ENCODE data around the gene METTL8. TPM values are rescaled to one million over a fixed set of nuclear protein-coding genes. Genes with fewer than 3 reads are reported as not detected.

Gene METTL8
- total RNA-seq, 4 donors from 2014 or later = 10.6 to 13.7 (median 13.2) TPM

- no peak for DNase-seq
- H3K36me3 ChIP-seq = no peaks in the 10 kb centered on the region
- TF ChIP-seq POLR2A (IDR thresholded peaks at IDR 0.05) = no peak
- TF ChIP-seq, protein P1, sequence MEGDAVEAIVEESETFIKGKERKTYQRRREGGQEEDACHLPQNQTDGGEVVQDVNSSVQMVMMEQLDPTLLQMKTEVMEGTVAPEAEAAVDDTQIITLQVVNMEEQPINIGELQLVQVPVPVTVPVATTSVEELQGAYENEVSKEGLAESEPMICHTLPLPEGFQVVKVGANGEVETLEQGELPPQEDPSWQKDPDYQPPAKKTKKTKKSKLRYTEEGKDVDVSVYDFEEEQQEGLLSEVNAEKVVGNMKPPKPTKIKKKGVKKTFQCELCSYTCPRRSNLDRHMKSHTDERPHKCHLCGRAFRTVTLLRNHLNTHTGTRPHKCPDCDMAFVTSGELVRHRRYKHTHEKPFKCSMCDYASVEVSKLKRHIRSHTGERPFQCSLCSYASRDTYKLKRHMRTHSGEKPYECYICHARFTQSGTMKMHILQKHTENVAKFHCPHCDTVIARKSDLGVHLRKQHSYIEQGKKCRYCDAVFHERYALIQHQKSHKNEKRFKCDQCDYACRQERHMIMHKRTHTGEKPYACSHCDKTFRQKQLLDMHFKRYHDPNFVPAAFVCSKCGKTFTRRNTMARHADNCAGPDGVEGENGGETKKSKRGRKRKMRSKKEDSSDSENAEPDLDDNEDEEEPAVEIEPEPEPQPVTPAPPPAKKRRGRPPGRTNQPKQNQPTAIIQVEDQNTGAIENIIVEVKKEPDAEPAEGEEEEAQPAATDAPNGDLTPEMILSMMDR (IDR thresholded peaks at IDR 0.05) = no peak
- no peaks in the 10 kb centered on the region for H3K4me1 ChIP-seq
- WGBS, 2 donors = 75 to 80% methylated on average over 4 of the region's 4 CpGs
- H3K4me3 ChIP-seq (replicated peaks in 1 of 3) = no peak overlapping the region
- no peak overlapping the region for H3K27ac ChIP-seq
- H3K27me3 ChIP-seq = no peaks in the 10 kb centered on the region
- no peaks in the 10 kb centered on the region for H3K9me3 ChIP-seq
- intact Hi-C loops (cut with DNase I) = no loop called here
Observed at GRCh38 chr2:171327043-171327496, 106.7 kb downstream of the METTL8 start.

- 89% methylated on average over 4 of the region's 4 CpGs for WGBS, 2 donors
- H3K9me3 ChIP-seq = no peaks in the 10 kb centered on the region
- H3K36me3 ChIP-seq = no peaks in the 10 kb centered on the region
- H3K4me3 ChIP-seq (replicated peaks in 1 of 3) = no peak overlapping the region
- DNase-seq = no peak
- no peak overlapping the region for H3K27ac ChIP-seq
- no peak for TF ChIP-seq POLR2A (IDR thresholded peaks at IDR 0.05)
- TF ChIP-seq, protein P1 (IDR thresholded peaks at IDR 0.05) = no peak
- H3K27me3 ChIP-seq = no peaks in the 10 kb centered on the region
- intact Hi-C loops (cut with DNase I) = no loop called here
- no peaks in the 10 kb centered on the region for H3K4me1 ChIP-seq
Observed at GRCh38 chr2:171325886-171326585, 107.8 kb downstream of the METTL8 start.

- no peaks in the 10 kb centered on the region for H3K4me1 ChIP-seq
- 87 to 90% methylated on average over 5 of the region's 5 CpGs for WGBS, 2 donors
- H3K4me3 ChIP-seq (replicated peaks in 1 of 3) = no peak overlapping the region
- no peak overlapping the region for H3K27ac ChIP-seq
- TF ChIP-seq, protein P1 (IDR thresholded peaks at IDR 0.05) = no peak
- no peak for TF ChIP-seq POLR2A (IDR thresholded peaks at IDR 0.05)
- no peaks in the 10 kb centered on the region for H3K36me3 ChIP-seq
- DNase-seq = no peak
- H3K27me3 ChIP-seq = no peaks in the 10 kb centered on the region
- intact Hi-C loops (cut with DNase I) = no loop called here
- H3K9me3 ChIP-seq = no peaks in the 10 kb centered on the region
Observed at GRCh38 chr2:171323971-171324528, 109.7 kb downstream of the METTL8 start.

GRCh38 chr2:171322928-171323327 lies 110.9 kb downstream of the METTL8 start:
- TF ChIP-seq, protein P1 (IDR thresholded peaks at IDR 0.05) = no peak
- no peak for TF ChIP-seq POLR2A (IDR thresholded peaks at IDR 0.05)
- intact Hi-C loops (cut with DNase I) = no loop called here
- no peaks in the 10 kb centered on the region for H3K36me3 ChIP-seq
- peaks cover 9 to 10% of the 10 kb centered on the region in 2 donors for H3K4me1 ChIP-seq
- no peak for DNase-seq
- WGBS, 2 donors = 100% methylated on average over 4 of the region's 4 CpGs
- H3K27ac ChIP-seq = no peak overlapping the region
- no peaks in the 10 kb centered on the region for H3K9me3 ChIP-seq
- no peak overlapping the region for H3K4me3 ChIP-seq (replicated peaks in 1 of 3)
- H3K27me3 ChIP-seq = no peaks in the 10 kb centered on the region

- Histone ChIP-seq H3K27ac (no peak overlapping the region), H3K4me1 (peaks cover 18 to 29% of the 10 kb centered on the region in 2 donors), H3K9me3 (no peaks in the 10 kb centered on the region), H3K36me3 (no peaks in the 10 kb centered on the region), H3K27me3 (no peaks in the 10 kb centered on the region), H3K4me3 (replicated peaks in 1 of 3) (no peak overlapping the region)
- intact Hi-C loops (cut with DNase I) = no loop called here
- DNase-seq = no peak
- no peak for TF ChIP-seq POLR2A (IDR thresholded peaks at IDR 0.05)
Observed at GRCh38 chr2:171320731-171321130, 113.1 kb downstream of the METTL8 start.

All from thyroid gland (tissue), 4 donors.